ENCODE measurements around the gene ADNP2.
A peak's percentile ranks its signal among the peaks of the same experiment; 100 is the strongest.

The ADNP2 gene

GRCh38 chr18:80170395-80171053 lies 61.5 kb downstream of the ADNP2 start:
- in situ Hi-C loops (cut with MboI; ENCODE audit: low sequenced_read_pairs, unreplicated experiment), result no loop called here
- TF ChIP-seq, protein P1, sequence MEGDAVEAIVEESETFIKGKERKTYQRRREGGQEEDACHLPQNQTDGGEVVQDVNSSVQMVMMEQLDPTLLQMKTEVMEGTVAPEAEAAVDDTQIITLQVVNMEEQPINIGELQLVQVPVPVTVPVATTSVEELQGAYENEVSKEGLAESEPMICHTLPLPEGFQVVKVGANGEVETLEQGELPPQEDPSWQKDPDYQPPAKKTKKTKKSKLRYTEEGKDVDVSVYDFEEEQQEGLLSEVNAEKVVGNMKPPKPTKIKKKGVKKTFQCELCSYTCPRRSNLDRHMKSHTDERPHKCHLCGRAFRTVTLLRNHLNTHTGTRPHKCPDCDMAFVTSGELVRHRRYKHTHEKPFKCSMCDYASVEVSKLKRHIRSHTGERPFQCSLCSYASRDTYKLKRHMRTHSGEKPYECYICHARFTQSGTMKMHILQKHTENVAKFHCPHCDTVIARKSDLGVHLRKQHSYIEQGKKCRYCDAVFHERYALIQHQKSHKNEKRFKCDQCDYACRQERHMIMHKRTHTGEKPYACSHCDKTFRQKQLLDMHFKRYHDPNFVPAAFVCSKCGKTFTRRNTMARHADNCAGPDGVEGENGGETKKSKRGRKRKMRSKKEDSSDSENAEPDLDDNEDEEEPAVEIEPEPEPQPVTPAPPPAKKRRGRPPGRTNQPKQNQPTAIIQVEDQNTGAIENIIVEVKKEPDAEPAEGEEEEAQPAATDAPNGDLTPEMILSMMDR (IDR thresholded peaks at IDR 0.05; ENCODE audit: borderline replicate concordance, control extremely low read depth, extremely low read depth, insufficient read depth, missing control alignments), result no peak
- DNase-seq (ENCODE audit: low spot score), result no peak

DNA sequence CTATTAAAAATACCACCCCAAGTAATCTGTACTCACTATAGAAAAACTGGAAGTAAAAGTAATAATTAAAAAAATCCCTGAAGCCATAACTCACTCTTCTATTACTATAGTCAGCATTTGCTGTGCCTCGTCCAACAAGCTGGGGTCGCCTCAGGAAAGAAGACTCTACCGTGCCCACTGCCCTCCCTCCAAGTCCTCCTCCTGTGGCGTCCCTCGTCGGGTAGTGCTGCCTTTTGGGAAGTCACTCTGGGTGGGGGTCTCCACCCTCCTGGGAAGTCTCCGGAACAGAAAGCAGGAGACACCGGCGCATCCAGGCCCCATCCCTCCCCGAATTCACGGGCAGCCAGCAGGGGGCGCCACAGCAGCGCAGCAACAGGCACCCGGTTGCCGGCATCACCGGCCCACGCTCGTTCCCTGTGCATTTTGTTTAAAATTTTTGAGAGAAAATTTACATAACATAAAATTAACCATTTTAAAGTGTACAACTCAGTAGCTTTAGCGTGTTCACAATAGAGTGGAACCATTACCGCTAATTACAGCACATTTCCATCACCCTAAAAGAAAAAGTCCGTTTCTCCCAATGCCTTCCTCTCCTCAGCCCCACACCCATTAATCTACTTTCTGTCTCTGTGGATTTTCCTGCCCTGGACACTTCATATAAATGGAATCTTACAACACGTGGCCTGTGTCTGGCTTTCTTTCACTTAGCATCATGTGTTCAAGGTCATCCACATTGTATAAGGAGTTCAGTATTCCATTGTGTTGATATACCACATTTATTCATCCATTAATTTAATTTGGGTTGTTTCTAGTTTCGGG lies 62.2 kb downstream of the ADNP2 start:
- peak; percentile 83 for DNase-seq (ENCODE audit: low spot score)
- in situ Hi-C loops (cut with MboI; ENCODE audit: low sequenced_read_pairs, unreplicated experiment), result no loop called here
- TF ChIP-seq, protein P1 (IDR thresholded peaks at IDR 0.05; ENCODE audit: borderline replicate concordance, control extremely low read depth, extremely low read depth, insufficient read depth, missing control alignments), result peak; percentile 93

- TF ChIP-seq, protein P1 (IDR thresholded peaks at IDR 0.05; ENCODE audit: borderline replicate concordance, control extremely low read depth, extremely low read depth, insufficient read depth, missing control alignments), result no peak
- in situ Hi-C loops (cut with MboI; ENCODE audit: low sequenced_read_pairs, unreplicated experiment), result no loop called here
- no peak for DNase-seq (ENCODE audit: low spot score)
Measured at GRCh38 chr18:80172056-80172455, 63.0 kb downstream of the ADNP2 start.

GRCh38 chr18:80173060-80173459 lies 64.0 kb downstream of the ADNP2 start:
- in situ Hi-C loops (cut with MboI; ENCODE audit: low sequenced_read_pairs, unreplicated experiment), result no loop called here
- no peak for DNase-seq (ENCODE audit: low spot score)
- TF ChIP-seq, protein P1 (IDR thresholded peaks at IDR 0.05; ENCODE audit: borderline replicate concordance, control extremely low read depth, extremely low read depth, insufficient read depth, missing control alignments), result no peak

GRCh38 chr18:80175451-80176204 lies 66.6 kb downstream of the ADNP2 start:
- TF ChIP-seq, protein P1 (IDR thresholded peaks at IDR 0.05; ENCODE audit: borderline replicate concordance, control extremely low read depth, extremely low read depth, insufficient read depth, missing control alignments), result no peak
- no peak for DNase-seq (ENCODE audit: low spot score)
- in situ Hi-C loops (cut with MboI; ENCODE audit: low sequenced_read_pairs, unreplicated experiment), result no loop called here

DNA sequence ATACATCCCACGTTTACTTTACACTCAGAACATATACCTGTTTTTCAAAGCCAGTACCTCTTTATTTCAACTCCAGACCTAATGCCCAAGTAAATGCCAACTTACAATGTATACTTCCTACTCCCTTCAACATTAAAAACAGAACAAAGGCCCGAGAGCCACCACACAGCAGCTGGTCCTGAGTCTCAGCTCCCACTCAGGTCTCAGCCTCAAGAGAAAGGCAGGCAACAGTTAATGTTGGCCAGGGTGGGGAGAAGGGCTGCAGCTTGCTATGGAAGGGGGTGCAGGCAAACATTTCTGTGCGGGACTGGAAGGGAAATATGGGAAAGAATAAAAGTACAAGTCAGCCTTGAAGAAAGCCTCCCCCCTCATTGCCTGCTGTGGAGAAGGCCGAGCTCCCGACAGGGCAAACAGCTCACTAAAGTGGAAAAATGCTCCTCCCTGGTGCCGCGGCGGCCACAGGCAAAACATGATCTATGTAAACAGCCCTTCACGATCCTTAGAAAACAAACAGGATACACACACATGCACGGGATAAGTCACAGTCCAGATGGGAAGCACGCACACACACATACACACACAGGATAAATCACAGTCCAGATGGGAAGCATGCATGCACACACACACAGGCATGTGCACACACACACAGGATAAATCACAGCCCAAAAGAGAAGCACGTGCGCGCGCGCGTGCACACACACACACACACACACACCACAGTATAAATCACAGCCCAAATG lies 67.4 kb downstream of the ADNP2 start:
- in situ Hi-C loops (cut with MboI; ENCODE audit: low sequenced_read_pairs, unreplicated experiment), result no loop called here
- TF ChIP-seq, protein P1 (IDR thresholded peaks at IDR 0.05; ENCODE audit: borderline replicate concordance, control extremely low read depth, extremely low read depth, insufficient read depth, missing control alignments), result no peak
- no peak for DNase-seq (ENCODE audit: low spot score)
